Stomach (tissue), 4 donors: Measurements from ENCODE around the gene SNX22.

ENCODE experiments used
- CTCF ChIP-seq, 7 experiments: fragments of 450-650 bp in 4 of 7; fragments of 200-600 bp in 3 of 7; sonication (generic) in 3 of 7; IDR thresholded peaks; one replicate each; pipeline ENCODE4 v1.5.1; 2016 to 2019; ENCODE audit warnings: antibody characterized with exemption in 7 of 7, control low read depth in 2 of 7, mild to moderate bottlenecking in 1 of 7
- EP300 ChIP-seq: sonication (generic); formaldehyde crosslinking; IDR thresholded peaks from one replicate; pipeline ENCODE4 v1.6.1; 2017; ENCODE audit warnings: antibody characterized with exemption
- POLR2A ChIP-seq, 4 donors: fragments of 450-650 bp; IDR thresholded peaks; one replicate each; pipeline ENCODE4 v1.6.1; 2016; ENCODE audit warnings: antibody characterized with exemption in 4 of 4, control low read depth in 2 of 4, mild to moderate bottlenecking in 1 of 4, moderate library complexity in 1 of 4
- POLR2AphosphoS5 ChIP-seq, 3 donors: sonication (generic); formaldehyde crosslinking; IDR thresholded peaks; one replicate each; pipeline ENCODE4 v1.6.1; 2016; ENCODE audit warnings: antibody characterized with exemption in 3 of 3

GRCh38 chr15:64144192-64144564 lies 7.4 kb upstream of the SNX22 start:
- no peak for TF ChIP-seq POLR2AphosphoS5 (IDR thresholded peaks at IDR 0.05)
- no peak for TF ChIP-seq CTCF (IDR thresholded peaks at IDR 0.05)
- no peak for TF ChIP-seq POLR2A (IDR thresholded peaks at IDR 0.05)
- TF ChIP-seq EP300: no peak
